Measurements from ENCODE around the gene ERVK3-1.
"Not testable (repeated sequence)": the region's sequence is repeated elsewhere in the genome, so short reads cannot be mapped to it uniquely, and the experiment has no call there.

Gene ERVK3-1, protein sequence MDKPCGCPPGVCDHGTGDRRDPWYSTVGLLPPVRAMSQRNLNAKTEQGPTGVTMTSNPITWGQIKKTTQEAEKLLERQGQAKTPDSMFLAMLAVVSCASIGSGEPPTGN

GRCh38 chr19:58305065-58305931 is at the start of gene ERVK3-1:
Gene ERVK3-1 (plus strand): TSS chr19:58305377. CDS start chr19:58312169, 6,792 bp downstream.
- peak; percentile 92 to 94 for DNase-seq

GRCh38 chr19:58258259-58258658 is 46.9 kb upstream of the ERVK3-1 start:
- not testable (repeated sequence) for DNase-seq

DNA sequence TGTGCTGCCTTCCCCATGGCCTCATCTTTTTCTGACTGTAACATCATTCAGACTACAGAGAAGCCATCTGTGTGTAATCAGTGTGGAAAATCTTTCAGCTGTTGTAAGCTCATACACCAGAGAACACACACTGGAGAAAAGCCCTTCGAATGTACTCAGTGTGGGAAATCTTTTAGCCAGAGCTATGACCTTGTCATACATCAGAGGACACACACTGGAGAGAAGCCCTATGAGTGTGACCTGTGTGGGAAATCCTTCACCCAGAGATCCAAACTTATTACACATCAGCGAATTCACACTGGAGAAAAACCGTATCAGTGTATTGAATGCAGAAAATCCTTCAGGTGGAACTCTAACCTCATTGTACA is 43.6 kb upstream of the ERVK3-1 start:
- DNase-seq: no peak

GRCh38 chr19:58261968-58262921 is 42.9 kb upstream of the ERVK3-1 start:
- DNase-seq: peak in 1 of 2 experiments; percentile 26

GRCh38 chr19:58262922-58263296 is 42.3 kb upstream of the ERVK3-1 start:
- no peak for DNase-seq

DNA sequence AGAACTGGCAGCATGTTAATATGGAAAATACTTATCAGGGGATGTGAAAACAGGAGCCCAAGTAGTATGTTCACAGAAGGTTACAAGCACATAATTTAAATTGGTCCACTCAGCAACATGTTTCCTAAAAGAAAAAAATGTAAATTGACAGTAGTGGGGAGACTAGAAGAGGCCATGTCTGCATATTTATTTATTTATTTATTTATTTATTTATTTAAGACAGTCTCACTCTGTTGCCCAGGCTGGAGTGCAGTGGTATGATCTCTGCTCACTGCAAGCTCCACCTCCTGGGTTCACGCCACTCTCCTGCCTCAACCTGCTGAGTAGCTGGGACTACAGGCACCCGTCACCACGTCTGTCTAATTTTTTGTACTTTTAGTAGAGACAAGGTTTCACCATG is 40.1 kb upstream of the ERVK3-1 start:
- DNase-seq: no peak

DNA sequence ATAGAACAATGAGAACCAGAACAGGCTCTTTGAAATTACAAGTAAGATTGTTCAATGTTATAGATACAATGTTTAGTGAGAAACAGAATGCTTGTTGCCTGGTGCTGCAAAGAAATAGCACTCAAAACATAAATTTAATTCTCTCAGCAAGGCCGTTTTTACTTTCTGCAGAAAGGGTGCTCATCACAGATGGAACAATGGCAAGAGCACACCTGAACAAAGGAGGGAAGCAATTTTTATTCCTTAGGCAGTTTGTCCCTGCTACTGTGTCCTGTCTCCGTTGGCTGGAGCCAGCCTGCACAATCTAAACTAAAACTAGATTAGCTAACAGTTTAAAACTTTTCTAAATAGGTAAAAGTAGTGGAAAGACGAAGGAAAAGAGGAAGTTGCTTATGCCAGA is 36.8 kb upstream of the ERVK3-1 start:
- no peak for DNase-seq

DNA sequence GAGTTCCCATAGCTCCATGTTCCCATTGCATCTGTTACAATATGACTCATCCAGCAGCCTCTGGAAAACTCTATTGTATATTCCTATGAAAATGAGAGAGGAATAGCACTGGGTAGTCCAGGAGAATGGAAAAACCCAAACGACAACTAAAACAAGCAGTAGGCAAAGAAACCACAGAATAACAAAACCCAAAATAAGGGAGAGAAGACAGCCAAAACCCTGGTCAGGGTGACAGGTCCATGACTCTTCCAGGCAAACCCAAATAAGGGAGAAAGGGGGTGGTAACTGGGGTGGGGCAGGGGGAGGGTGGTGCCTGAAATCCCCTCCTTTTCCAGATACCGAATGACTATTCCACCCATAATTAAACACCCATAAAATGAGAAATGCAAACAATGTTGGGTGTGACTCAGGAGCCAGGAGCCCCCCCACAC is 30.4 kb upstream of the ERVK3-1 start:
- DNase-seq: no peak

GRCh38 chr19:58275564-58275963 is 29.6 kb upstream of the ERVK3-1 start:
- no peak for DNase-seq

DNA sequence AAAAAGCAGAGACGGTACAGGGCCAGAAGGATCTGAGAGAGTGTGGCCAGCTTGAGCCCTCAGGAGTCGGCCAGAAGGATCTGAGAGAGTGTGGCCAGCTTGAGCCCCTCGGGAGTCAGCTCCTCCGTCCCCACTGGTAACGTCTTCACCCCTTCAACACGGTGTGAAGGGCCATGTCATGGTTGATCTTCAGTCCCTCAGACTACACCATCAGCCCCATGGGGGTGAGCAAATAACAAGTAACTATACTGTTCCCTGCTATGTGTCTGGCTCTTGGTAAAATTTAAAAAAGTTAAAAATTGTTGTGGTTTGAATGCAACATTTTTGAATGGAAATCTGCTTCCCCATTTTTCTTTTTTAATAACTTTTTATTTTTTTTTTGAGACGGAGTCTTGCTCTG is 28.0 kb upstream of the ERVK3-1 start:
- no peak for DNase-seq

DNA sequence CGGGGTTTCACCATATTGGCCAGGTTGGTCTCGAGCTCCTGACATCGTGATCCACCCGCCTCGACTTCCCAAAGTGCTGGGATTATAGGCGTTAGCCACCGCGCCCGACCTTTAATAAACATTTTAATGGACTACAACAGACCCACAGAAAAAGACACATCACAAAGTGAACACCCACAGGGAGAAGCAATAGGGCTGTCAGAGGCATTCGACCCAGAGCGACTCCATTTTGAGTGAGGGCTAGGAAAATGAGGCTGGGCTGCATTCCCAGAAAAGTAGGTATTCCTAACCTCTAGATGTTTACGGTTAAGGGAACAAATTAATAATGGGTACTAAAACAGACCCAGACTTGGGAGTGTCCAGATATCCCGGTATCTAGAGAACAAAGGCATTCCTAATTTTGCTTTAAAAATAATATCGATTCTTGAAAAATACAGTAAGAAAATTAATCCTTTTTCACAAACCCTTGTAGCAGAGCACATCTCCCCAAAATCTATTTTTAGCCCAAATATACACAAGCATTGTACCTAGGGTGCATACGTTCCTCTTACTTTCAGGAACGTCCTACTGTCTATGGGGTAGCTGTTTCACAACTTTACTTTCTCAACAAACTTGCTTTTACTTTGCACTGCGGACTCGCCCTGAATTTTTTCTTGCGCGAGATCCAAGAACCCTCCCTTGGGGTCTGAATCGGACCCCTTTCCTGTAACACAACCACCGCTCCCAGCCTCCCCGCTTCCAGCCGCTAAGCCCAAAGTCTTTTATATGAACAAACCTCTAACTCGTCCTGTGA is 27.2 kb upstream of the ERVK3-1 start:
- DNase-seq: no peak

- DNase-seq: peak; percentile 98
Measured at GRCh38 chr19:58278541-58279041, 26.6 kb upstream of the ERVK3-1 start, which contains the start of gene ZNF8. Gene ZNF8 (plus strand): TSS chr19:58278955. CDS start chr19:58279082, 127 bp downstream.

GRCh38 chr19:58279042-58279924 is 25.9 kb upstream of the ERVK3-1 start:
- DNase-seq: peak; percentile 60 to 66

GRCh38 chr19:58279925-58280316 is 25.3 kb upstream of the ERVK3-1 start:
- DNase-seq: no peak

GRCh38 chr19:58284199-58284598 is 21.0 kb upstream of the ERVK3-1 start:
- DNase-seq: no peak

- DNase-seq: no peak
Measured at GRCh38 chr19:58291943-58292342, 13.2 kb upstream of the ERVK3-1 start.

DNA sequence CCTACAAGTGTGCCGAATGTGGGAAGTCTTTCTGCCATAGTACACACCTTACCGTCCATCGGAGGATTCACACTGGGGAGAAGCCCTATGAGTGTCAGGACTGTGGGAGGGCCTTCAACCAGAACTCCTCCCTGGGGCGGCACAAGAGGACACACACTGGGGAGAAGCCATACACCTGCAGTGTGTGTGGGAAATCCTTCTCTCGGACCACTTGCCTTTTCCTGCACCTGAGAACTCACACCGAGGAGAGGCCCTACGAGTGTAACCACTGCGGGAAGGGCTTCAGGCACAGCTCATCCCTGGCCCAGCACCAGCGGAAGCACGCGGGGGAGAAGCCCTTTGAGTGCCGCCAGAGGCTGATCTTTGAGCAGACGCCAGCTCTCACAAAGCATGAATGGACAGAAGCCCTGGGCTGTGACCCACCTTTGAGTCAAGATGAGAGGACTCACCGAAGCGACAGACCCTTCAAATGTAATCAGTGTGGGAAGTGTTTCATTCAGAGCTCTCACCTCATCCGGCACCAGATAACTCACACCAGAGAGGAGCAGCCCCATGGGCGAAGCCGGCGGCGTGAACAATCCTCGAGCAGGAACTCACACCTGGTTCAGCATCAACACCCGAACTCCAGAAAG is 10.3 kb upstream of the ERVK3-1 start:
- no peak for DNase-seq

- DNase-seq: no peak
Measured at GRCh38 chr19:58296104-58296503, 9.1 kb upstream of the ERVK3-1 start.

DNA sequence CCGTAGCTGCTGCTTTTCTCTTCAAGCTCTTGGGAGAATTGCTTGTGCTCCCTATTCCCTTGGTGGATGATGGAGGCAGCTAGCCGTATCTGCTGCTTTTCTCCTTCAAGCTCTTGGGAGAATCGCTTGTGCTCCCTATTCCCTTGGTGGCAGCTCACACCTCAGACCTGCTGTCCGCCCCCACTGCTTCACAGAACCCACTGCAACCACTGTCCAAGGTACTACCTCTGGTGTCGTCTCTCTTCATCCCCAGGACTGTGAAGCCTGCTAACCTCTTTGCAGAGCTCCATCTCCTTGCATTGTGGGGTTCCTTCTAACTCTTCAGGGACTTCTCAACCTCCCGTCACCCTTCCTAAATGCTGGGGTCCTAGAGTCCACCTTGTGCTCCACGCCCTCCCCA is 4.6 kb upstream of the ERVK3-1 start:
- no peak for DNase-seq

DNA sequence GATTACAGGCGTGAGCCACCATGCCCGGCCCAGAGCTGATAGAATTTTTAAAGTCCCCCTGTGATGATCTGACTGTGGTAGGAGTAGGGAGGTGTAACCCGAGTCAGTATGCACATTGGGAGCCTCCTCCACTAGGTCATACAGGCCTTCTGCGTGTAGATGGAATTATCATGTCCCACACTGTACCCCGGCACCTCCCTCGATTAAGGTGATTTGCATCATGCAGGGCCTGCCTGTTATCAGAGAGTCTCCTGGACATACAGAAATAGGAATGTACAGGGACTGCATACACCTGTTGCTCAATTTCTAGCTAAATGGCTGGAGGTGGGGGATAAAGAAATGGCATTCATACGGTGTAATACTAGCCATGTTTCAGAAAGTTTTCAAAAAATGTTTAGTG is 922 bp upstream of the ERVK3-1 start:
- DNase-seq: no peak

DNA sequence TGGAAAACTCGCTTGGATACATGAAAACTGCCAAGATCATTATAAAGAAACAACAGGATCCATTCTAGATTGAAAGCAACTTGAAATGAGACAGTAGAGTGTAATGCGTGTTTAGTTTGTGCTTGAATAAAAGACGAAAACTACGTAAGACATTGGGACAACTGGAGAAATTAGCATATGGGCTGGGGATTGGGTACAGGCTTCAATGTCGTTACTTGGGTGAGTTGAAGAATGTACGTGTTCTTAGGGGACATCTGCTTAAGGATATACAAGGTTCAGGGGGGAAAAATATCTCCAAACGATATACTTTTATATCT is 471 bp upstream of the ERVK3-1 start:
- no peak for DNase-seq

All from activated T-cell treated with anti-CD3 and anti-CD28 coated beads, Interleukin-2, amount 50 U/mL, for 48 hours (primary cell).